Neural crest cell (in vitro differentiated cells): Measurements from ENCODE around the gene CADPS. TPM values are rescaled to one million over a fixed set of nuclear protein-coding genes. Genes with fewer than 3 reads are reported as not detected.

Source experiments
- DNase-seq: peaks from one replicate; pipeline ENCODE4 v3.0.0; 2021; ENCODE audit warnings: low read depth, mixed read lengths, low spot score
- H3K27ac Mint-ChIP-seq: one replicate; pipeline ENCODE4 v1.8.0; 2021; ENCODE audit warnings: mild to moderate bottlenecking, mixed read lengths; ENCODE audit not compliant: unreplicated experiment
- H3K27me3 Mint-ChIP-seq: 2 replicates; pipeline ENCODE4 v1.8.0; 2021; ENCODE audit warnings: low read depth, mild to moderate bottlenecking, mixed read lengths
- H3K36me3 Mint-ChIP-seq: 2 replicates; pipeline ENCODE4 v1.8.0; 2021; ENCODE audit warnings: low read depth, mild to moderate bottlenecking, mixed read lengths
- H3K4me1 Mint-ChIP-seq: 2 replicates; pipeline ENCODE4 v1.8.0; 2021; ENCODE audit warnings: mixed read lengths
- H3K4me3 Mint-ChIP-seq: one replicate; pipeline ENCODE4 v1.8.0; 2021; ENCODE audit warnings: mild to moderate bottlenecking, mixed read lengths
- H3K9me3 Mint-ChIP-seq: 2 replicates; pipeline ENCODE4 v1.8.0; 2021; ENCODE audit warnings: mixed read lengths
- CTCF ChIP-seq: fragments of 200-600 bp; sonication (generic); conservative IDR thresholded peaks from 2 replicates; pipeline ENCODE4 v1.5.0; 2021; ENCODE audit warnings: antibody characterized with exemption, mild to moderate bottlenecking
- total RNA-seq: library from RNA; stranded (reverse); gene quantifications from 2 replicates; pipeline ENCODE4 v1.2.1, GENCODE V29; 2021

CADPS gene
- total RNA-seq, 1 donor from 2014 or later, result 9.3 TPM

GRCh38 chr3:62699728-62700127 is 175.5 kb downstream of the CADPS start:
- Mint-ChIP-seq H3K36me3 (no peaks in the 10 kb centered on the region), H3K27ac (no peak overlapping the region), H3K9me3 (no peaks in the 10 kb centered on the region), H3K4me1 (no peaks in the 10 kb centered on the region), H3K4me3 (no peak overlapping the region), H3K27me3 (peaks cover 2% of the 10 kb centered on the region)
- TF ChIP-seq CTCF, result no peak
- no peak for DNase-seq

- no peak for DNase-seq
- H3K9me3 Mint-ChIP-seq, result no peaks in the 10 kb centered on the region
- no peak overlapping the region for H3K4me3 Mint-ChIP-seq
- H3K27ac Mint-ChIP-seq, result no peak overlapping the region
- TF ChIP-seq CTCF, result no peak
- no peaks in the 10 kb centered on the region for H3K4me1 Mint-ChIP-seq
- H3K27me3 Mint-ChIP-seq, result peaks cover 4% of the 10 kb centered on the region
- no peaks in the 10 kb centered on the region for H3K36me3 Mint-ChIP-seq
These were observed 179.2 kb downstream of the CADPS start for GRCh38 chr3:62696011-62696410.

- Mint-ChIP-seq H3K36me3 (no peaks in the 10 kb centered on the region), H3K4me1 (peaks cover 4% of the 10 kb centered on the region), H3K27me3 (peaks cover 21% of the 10 kb centered on the region), H3K27ac (no peak overlapping the region), H3K4me3 (no peak overlapping the region), H3K9me3 (no peaks in the 10 kb centered on the region)
- no peak for TF ChIP-seq CTCF
- no peak for DNase-seq
These were observed 186.4 kb downstream of the CADPS start for GRCh38 chr3:62688812-62689211.

GRCh38 chr3:62688050-62688449 is 187.2 kb downstream of the CADPS start:
- no peak for TF ChIP-seq CTCF
- H3K4me1 Mint-ChIP-seq, result peaks cover 4% of the 10 kb centered on the region
- no peak for DNase-seq
- H3K27me3 Mint-ChIP-seq, result peaks cover 25% of the 10 kb centered on the region
- no peaks in the 10 kb centered on the region for H3K36me3 Mint-ChIP-seq
- H3K4me3 Mint-ChIP-seq, result no peak overlapping the region
- H3K27ac Mint-ChIP-seq, result no peak overlapping the region
- no peaks in the 10 kb centered on the region for H3K9me3 Mint-ChIP-seq

- TF ChIP-seq CTCF, result no peak
- peaks cover 32% of the 10 kb centered on the region for H3K27me3 Mint-ChIP-seq
These were observed 188.5 kb downstream of the CADPS start for GRCh38 chr3:62686503-62687294.

More at GRCh38 chr3:62686503-62687294, 188.5 kb downstream of the CADPS start:
- H3K4me3 Mint-ChIP-seq, result no peak overlapping the region
- H3K4me1 Mint-ChIP-seq, result peaks cover 4% of the 10 kb centered on the region
- no peaks in the 10 kb centered on the region for H3K9me3 Mint-ChIP-seq
- no peak overlapping the region for H3K27ac Mint-ChIP-seq
- no peaks in the 10 kb centered on the region for H3K36me3 Mint-ChIP-seq
- no peak for DNase-seq
